T-helper 17 cell (primary cell): ENCODE data around the gene PMEPA1. TPM values are rescaled to one million over a fixed set of nuclear protein-coding genes. Genes with fewer than 3 reads are reported as not detected.
A peak's percentile ranks its signal among the peaks of the same experiment; 100 is the strongest.

Experiments used
- ATAC-seq: fragments of 150-1000 bp; cut with Tn5 transposase; 2 replicates; pipeline ENCODE4 v1.10.0; 2021; ENCODE audit warnings: mild to moderate bottlenecking, moderate library complexity
- DNase-seq, 3 donors: peaks; one replicate each; pipeline versions ENCODE4 v3.0.0 to v3.0.0-alpha.2; 2020 to 2021
- H3K9me3 ChIP-seq: one replicate; pipeline ENCODE4 v1.7.0; 2013; ENCODE audit warnings: low read length, mild to moderate bottlenecking; ENCODE audit not compliant: control insufficient read depth, poor library complexity, severe bottlenecking
- H3K27ac Mint-ChIP-seq: one replicate; pipeline ENCODE4 v1.8.0; 2022; ENCODE audit warnings: mild to moderate bottlenecking, moderate library complexity, mixed read lengths
- H3K27me3 Mint-ChIP-seq: one replicate; pipeline ENCODE4 v1.8.0; 2022; ENCODE audit warnings: mixed read lengths
- H3K36me3 Mint-ChIP-seq: one replicate; pipeline ENCODE4 v1.8.0; 2022; ENCODE audit warnings: low read depth, mixed read lengths
- H3K4me1 Mint-ChIP-seq: one replicate; pipeline ENCODE4 v1.8.0; 2022; ENCODE audit warnings: mild to moderate bottlenecking, mixed read lengths
- H3K4me3 Mint-ChIP-seq: one replicate; pipeline ENCODE4 v1.8.0; 2022; ENCODE audit warnings: mild to moderate bottlenecking, moderate library complexity, mixed read lengths
- total RNA-seq, 4 donors: library from RNA in 2 of 4; stranded (reverse) in 2 of 4; gene quantifications; one replicate each; pipeline ENCODE4 v1.2.3 and lab custom pipeline; 2022 to 2026

Gene PMEPA1
- total RNA-seq, 2 donors from 2014 or later, result 4.5 to 5.8 TPM

DNA sequence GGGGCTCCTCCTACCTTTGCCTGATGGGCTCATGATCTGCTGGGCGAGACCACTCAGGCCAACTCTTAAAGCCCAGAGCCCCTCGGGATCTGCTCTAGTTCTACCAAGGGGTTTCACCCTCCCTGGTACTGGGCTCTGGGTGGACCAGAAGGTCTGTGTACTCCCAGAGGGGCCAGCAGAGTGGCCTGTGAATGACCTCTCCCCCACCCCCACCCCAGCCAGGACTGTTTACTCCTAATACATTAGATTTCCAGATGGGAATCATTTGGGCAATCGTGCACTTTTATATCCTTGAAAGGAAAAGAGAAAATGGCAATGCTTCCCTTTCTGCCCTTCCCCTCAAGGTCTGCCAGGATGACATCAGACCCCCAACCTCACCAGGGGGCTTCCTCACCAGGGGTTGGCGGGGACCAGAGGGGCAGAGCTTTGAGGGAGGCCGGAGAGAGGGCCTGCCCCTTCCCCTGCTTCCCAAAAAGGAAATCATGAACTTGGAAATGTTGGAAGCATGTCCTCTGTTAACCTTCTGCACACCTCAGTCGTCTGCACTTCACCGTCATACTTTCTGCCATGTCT is 37.1 kb upstream of the PMEPA1 start:
- peaks cover 7% of the 10 kb centered on the region for H3K4me1 Mint-ChIP-seq
- no peaks in the 10 kb centered on the region for H3K9me3 ChIP-seq
- peaks cover 41% of the 10 kb centered on the region for H3K27me3 Mint-ChIP-seq
- ATAC-seq, result no peak
- H3K36me3 Mint-ChIP-seq, result no peaks in the 10 kb centered on the region
- DNase-seq, result no peak
- H3K27ac Mint-ChIP-seq, result no peak overlapping the region
- H3K4me3 Mint-ChIP-seq, result no peak overlapping the region

DNA sequence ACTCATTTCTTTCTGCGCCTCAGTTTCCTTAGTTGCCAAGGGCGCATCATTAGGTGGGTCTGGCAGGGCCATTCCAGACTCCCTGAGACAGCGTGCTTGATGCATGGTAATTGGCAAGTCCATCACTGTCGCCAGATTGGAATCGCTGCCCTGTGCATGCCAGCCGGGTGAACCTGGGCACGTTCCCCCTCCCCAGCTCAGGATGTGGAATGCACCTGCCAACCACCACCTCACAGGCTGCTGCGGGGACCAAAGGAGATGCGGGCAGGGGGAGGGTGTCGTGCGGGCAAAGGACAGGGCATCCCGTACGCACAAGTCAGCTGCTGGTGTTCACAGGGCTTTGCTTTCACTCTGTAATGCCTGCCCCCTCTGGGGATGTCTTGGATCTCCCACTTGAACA is 36.4 kb upstream of the PMEPA1 start:
- H3K4me1 Mint-ChIP-seq, result peaks cover 7% of the 10 kb centered on the region
- peaks cover 47% of the 10 kb centered on the region for H3K27me3 Mint-ChIP-seq
- ATAC-seq, result no peak
- H3K4me3 Mint-ChIP-seq, result no peak overlapping the region
- H3K36me3 Mint-ChIP-seq, result no peaks in the 10 kb centered on the region
- no peak for DNase-seq
- no peak overlapping the region for H3K27ac Mint-ChIP-seq
- no peaks in the 10 kb centered on the region for H3K9me3 ChIP-seq

- no peaks in the 10 kb centered on the region for H3K36me3 Mint-ChIP-seq
- DNase-seq (no peak), ATAC-seq (no peak)
- H3K9me3 ChIP-seq, result no peaks in the 10 kb centered on the region
- peaks cover 50% of the 10 kb centered on the region for H3K27me3 Mint-ChIP-seq
- peaks cover 7% of the 10 kb centered on the region for H3K4me1 Mint-ChIP-seq
- H3K27ac Mint-ChIP-seq, result no peak overlapping the region
- no peak overlapping the region for H3K4me3 Mint-ChIP-seq
Measured at GRCh38 chr20:57744206-57744605, 34.4 kb upstream of the PMEPA1 start.

GRCh38 chr20:57743450-57744095 is 33.8 kb upstream of the PMEPA1 start:
- no peak overlapping the region for H3K4me3 Mint-ChIP-seq
- peaks cover 2% of the 10 kb centered on the region for H3K4me1 Mint-ChIP-seq

DNA sequence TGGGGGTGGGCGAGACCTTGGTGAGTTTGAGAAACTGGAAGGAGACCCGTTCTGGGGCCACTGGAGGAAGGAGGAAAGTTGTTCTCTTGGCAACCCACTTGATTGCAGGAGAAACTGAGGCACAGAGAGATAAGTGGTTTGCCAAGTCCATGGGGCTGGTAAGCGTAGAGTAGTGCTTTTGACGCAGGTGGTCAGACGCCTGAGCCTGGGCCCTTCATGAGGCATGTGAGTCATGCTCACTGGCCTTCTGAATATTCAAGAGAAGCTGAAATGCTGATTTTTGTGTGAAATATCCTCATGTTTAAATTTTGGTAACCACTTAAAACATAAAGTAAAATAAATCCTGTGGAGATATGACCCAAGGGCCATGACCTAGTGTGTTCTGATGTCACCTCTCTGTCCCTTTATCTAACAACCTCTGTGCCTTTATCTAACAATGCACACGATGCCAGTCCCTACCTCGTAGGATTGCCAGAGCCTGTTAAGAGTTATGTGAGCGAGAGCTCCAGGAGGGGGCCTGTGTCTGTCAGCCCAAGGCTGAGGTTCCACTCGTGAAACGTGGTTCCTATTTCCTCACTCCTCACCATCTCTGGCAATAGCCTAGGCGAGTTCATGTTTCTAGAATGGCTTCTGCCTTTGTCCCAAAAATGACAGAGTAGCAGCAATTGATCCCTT is 32.8 kb upstream of the PMEPA1 start:
- Mint-ChIP-seq H3K4me3 (no peak overlapping the region), H3K27ac (no peak overlapping the region), H3K36me3 (no peaks in the 10 kb centered on the region), H3K4me1 (no peaks in the 10 kb centered on the region), H3K27me3 (peaks cover 36% of the 10 kb centered on the region)
- DNase-seq (no peak), ATAC-seq (no peak)
- H3K9me3 ChIP-seq, result no peaks in the 10 kb centered on the region

More at GRCh38 chr20:57743450-57744095, 33.8 kb upstream of the PMEPA1 start:
- Mint-ChIP-seq H3K27ac (no peak overlapping the region), H3K36me3 (no peaks in the 10 kb centered on the region), H3K27me3 (peaks cover 44% of the 10 kb centered on the region)
- no peak for ATAC-seq
- no peak for DNase-seq
- H3K9me3 ChIP-seq, result no peaks in the 10 kb centered on the region

GRCh38 chr20:57738484-57738883 is 28.7 kb upstream of the PMEPA1 start:
- Mint-ChIP-seq H3K4me1 (no peaks in the 10 kb centered on the region), H3K36me3 (peaks cover 5% of the 10 kb centered on the region), H3K27me3 (peaks cover 58% of the 10 kb centered on the region), H3K27ac (no peak overlapping the region), H3K4me3 (no peak overlapping the region)
- DNase-seq, result no peak
- H3K9me3 ChIP-seq, result no peaks in the 10 kb centered on the region
- no peak for ATAC-seq

DNA sequence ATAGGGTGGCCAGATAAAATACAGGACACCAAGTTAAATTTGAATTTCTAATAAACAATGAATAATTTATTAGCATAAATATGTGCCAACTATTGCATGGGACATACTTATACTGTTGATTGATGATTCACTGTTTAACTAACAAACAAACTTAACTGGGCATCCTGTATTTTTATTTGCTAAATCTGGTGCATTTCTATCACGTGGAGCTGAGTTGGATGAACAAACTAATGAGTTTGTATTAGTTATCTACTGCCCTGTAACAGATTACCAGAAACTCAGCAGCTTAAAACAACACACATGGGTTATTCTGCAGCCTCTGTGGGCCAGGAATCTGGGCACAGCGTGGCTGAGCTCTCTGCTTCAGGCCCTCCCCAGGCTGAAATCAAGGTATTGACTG is 28.2 kb upstream of the PMEPA1 start:
- no peaks in the 10 kb centered on the region for H3K9me3 ChIP-seq
- no peak for DNase-seq
- no peak for ATAC-seq
- Mint-ChIP-seq H3K36me3 (peaks cover 5% of the 10 kb centered on the region), H3K4me1 (no peaks in the 10 kb centered on the region), H3K27me3 (peaks cover 60% of the 10 kb centered on the region), H3K27ac (no peak overlapping the region), H3K4me3 (no peak overlapping the region)

DNA sequence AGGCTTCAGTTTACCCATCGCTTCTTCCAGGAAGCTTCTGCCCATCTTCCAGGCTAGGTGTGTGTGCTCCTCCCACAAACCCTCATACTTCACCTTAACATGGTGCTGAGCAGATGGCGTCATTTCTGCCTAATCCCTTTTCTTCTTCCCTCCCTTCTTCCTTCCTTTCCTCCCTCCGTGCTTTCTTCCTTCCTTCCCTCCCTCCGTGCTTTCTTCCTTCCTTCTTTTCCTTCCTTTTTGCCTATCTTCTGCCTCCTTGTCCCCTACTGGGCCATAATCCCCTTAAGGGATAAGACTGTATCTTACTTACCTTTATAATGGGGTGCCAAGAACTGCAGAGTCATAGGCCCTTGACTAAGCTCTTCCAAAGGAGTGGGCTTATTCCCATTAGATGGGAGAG is 27.5 kb upstream of the PMEPA1 start:
- Mint-ChIP-seq H3K27me3 (peaks cover 58% of the 10 kb centered on the region), H3K4me3 (no peak overlapping the region), H3K27ac (no peak overlapping the region), H3K4me1 (no peaks in the 10 kb centered on the region), H3K36me3 (peaks cover 5% of the 10 kb centered on the region)
- ATAC-seq (no peak), DNase-seq (no peak)
- H3K9me3 ChIP-seq, result no peaks in the 10 kb centered on the region

GRCh38 chr20:57736738-57737347 is 27.0 kb upstream of the PMEPA1 start:
- no peak for DNase-seq
- Mint-ChIP-seq H3K27me3 (peaks cover 56% of the 10 kb centered on the region), H3K27ac (peak overlapping the region; percentile 56), H3K4me1 (no peaks in the 10 kb centered on the region), H3K4me3 (no peak overlapping the region), H3K36me3 (peaks cover 5% of the 10 kb centered on the region)
- no peak for ATAC-seq
- no peaks in the 10 kb centered on the region for H3K9me3 ChIP-seq

GRCh38 chr20:57735831-57736737 is 26.3 kb upstream of the PMEPA1 start:
- Mint-ChIP-seq H3K27ac (no peak overlapping the region), H3K27me3 (peaks cover 51% of the 10 kb centered on the region), H3K36me3 (peaks cover 5% of the 10 kb centered on the region), H3K4me1 (no peaks in the 10 kb centered on the region), H3K4me3 (no peak overlapping the region)
- H3K9me3 ChIP-seq, result no peaks in the 10 kb centered on the region
- DNase-seq (no peak), ATAC-seq (no peak)

- H3K36me3 Mint-ChIP-seq, result peaks cover 5% of the 10 kb centered on the region
- no peak for DNase-seq
- H3K9me3 ChIP-seq, result no peaks in the 10 kb centered on the region
- no peak for ATAC-seq
- H3K27ac Mint-ChIP-seq, result no peak overlapping the region
- H3K27me3 Mint-ChIP-seq, result peaks cover 48% of the 10 kb centered on the region
- no peak overlapping the region for H3K4me3 Mint-ChIP-seq
- no peaks in the 10 kb centered on the region for H3K4me1 Mint-ChIP-seq
Measured at GRCh38 chr20:57734754-57735153, 24.9 kb upstream of the PMEPA1 start.

DNA sequence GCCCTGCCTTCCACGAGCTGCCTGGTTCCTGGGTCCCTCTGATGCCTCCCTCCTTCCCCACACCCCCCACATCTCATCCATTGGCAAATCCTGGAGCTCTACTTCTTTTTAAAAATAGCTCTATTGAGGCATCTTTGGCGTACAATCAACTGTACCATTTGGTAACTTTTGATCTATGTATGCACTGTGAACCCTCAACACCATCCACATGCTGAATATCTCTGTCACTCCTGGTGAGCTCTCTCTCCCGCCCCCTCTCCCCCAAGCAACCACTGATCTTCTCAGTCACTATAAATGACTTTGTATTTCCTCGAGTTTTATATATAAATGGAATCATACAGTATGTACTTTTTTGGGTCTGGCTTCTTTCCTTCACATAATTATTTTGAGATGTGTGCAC is 22.4 kb upstream of the PMEPA1 start:
- no peak overlapping the region for H3K27ac Mint-ChIP-seq
- ATAC-seq (no peak), DNase-seq (no peak)
- no peaks in the 10 kb centered on the region for H3K9me3 ChIP-seq
- peaks cover 52% of the 10 kb centered on the region for H3K27me3 Mint-ChIP-seq
- no peaks in the 10 kb centered on the region for H3K4me1 Mint-ChIP-seq
- peaks cover 2% of the 10 kb centered on the region for H3K36me3 Mint-ChIP-seq
- no peak overlapping the region for H3K4me3 Mint-ChIP-seq

GRCh38 chr20:57728762-57729161 is 18.9 kb upstream of the PMEPA1 start:
- DNase-seq, result no peak
- Mint-ChIP-seq H3K27me3 (peaks cover 49% of the 10 kb centered on the region), H3K4me1 (no peaks in the 10 kb centered on the region), H3K36me3 (peaks cover 2% of the 10 kb centered on the region), H3K4me3 (no peak overlapping the region), H3K27ac (no peak overlapping the region)
- no peak for ATAC-seq
- H3K9me3 ChIP-seq, result no peaks in the 10 kb centered on the region
